Astrocyte (in vitro differentiated cells and primary cell): ENCODE results near the gene REEP3. TPM values are rescaled to one million over a fixed set of nuclear protein-coding genes. Genes with fewer than 3 reads are reported as not detected.

Source experiments
- DNase-seq: peaks from one replicate; pipeline ENCODE4 v3.0.0-alpha.2; 2010; ENCODE audit warnings: low read depth
- FAIRE-seq: peaks from 2 replicates; lab custom pipeline; 2011; peaks lifted over from hg19 to GRCh38; lab: Jason Lieb, UNC
- H2AFZ ChIP-seq: 2 replicates; pipeline ENCODE4 v1.6.0; 2012; ENCODE audit warnings: low read depth, low read length, inconsistent platforms
- H3K27ac ChIP-seq: 2 replicates; pipeline ENCODE4 v1.5.1; 2011; ENCODE audit warnings: low read depth, low read length, inconsistent platforms
- H3K27me3 ChIP-seq: 2 replicates; pipeline ENCODE4 v1.6.0; 2011; ENCODE audit warnings: low read length, inconsistent platforms; ENCODE audit not compliant: insufficient read depth
- H3K36me3 ChIP-seq: 2 replicates; pipeline ENCODE4 v1.5.1; 2011; ENCODE audit warnings: low read length, inconsistent platforms; ENCODE audit not compliant: insufficient read depth
- H3K4me1 ChIP-seq: 2 replicates; pipeline ENCODE4 v1.5.1; 2011; ENCODE audit warnings: low read length, inconsistent platforms; ENCODE audit not compliant: insufficient read depth
- H3K4me2 ChIP-seq: 2 replicates; pipeline ENCODE4 v1.6.0; 2012; ENCODE audit warnings: low read length, inconsistent platforms
- H3K4me3 ChIP-seq: 2 replicates; pipeline ENCODE4 v1.5.1; 2011; ENCODE audit warnings: low read depth, mild to moderate bottlenecking, low read length, inconsistent platforms; ENCODE audit not compliant: insufficient read depth
- H3K79me2 ChIP-seq: 2 replicates; pipeline ENCODE4 v1.6.0; 2012; ENCODE audit warnings: mild to moderate bottlenecking, low read length, inconsistent platforms; ENCODE audit not compliant: insufficient read depth
- H3K9ac ChIP-seq: 2 replicates; pipeline ENCODE4 v1.6.0; 2012; ENCODE audit warnings: mild to moderate bottlenecking, low read length, inconsistent platforms
- H3K9me3 ChIP-seq: 2 replicates; pipeline ENCODE4 v1.5.1; 2012; ENCODE audit warnings: low read depth, mild to moderate bottlenecking, low read length, inconsistent platforms; ENCODE audit not compliant: insufficient read depth
- H4K20me1 ChIP-seq: 2 replicates; pipeline ENCODE4 v1.6.0; 2012; ENCODE audit warnings: low read length, inconsistent platforms; ENCODE audit not compliant: insufficient read depth
- H3K27ac Mint-ChIP-seq: one replicate; pipeline ENCODE4 v1.8.0; 2021; ENCODE audit warnings: mild to moderate bottlenecking, mixed read lengths; ENCODE audit not compliant: unreplicated experiment
- H3K27me3 Mint-ChIP-seq: one replicate; pipeline ENCODE4 v1.8.0; 2021; ENCODE audit warnings: low read depth, mixed read lengths; ENCODE audit not compliant: unreplicated experiment
- H3K36me3 Mint-ChIP-seq: one replicate; pipeline ENCODE4 v1.8.0; 2021; ENCODE audit warnings: low read depth, mixed read lengths; ENCODE audit not compliant: unreplicated experiment
- H3K4me1 Mint-ChIP-seq: one replicate; pipeline ENCODE4 v1.8.0; 2021; ENCODE audit warnings: low read depth, mixed read lengths; ENCODE audit not compliant: unreplicated experiment
- H3K4me3 Mint-ChIP-seq: one replicate; pipeline ENCODE4 v1.8.0; 2021; ENCODE audit warnings: mild to moderate bottlenecking, moderate library complexity, mixed read lengths; ENCODE audit not compliant: unreplicated experiment
- H3K9me3 Mint-ChIP-seq: one replicate; pipeline ENCODE4 v1.8.0; 2021; ENCODE audit warnings: mild to moderate bottlenecking, mixed read lengths; ENCODE audit not compliant: unreplicated experiment
- EZH2 ChIP-seq: IDR thresholded peaks from 2 replicates; pipeline ENCODE4 v1.6.1; 2012; ENCODE audit warnings: mild to moderate bottlenecking, low read length, inconsistent platforms; ENCODE audit not compliant: insufficient read depth
- total RNA-seq: library from RNA; stranded (reverse); gene quantifications from 2 replicates; pipeline ENCODE4 v1.2.1, GENCODE V29; 2021
- TF ChIP-seq, protein P1 (sequence below): IDR thresholded peaks from 2 replicates; pipeline ENCODE4 v1.5.1; 2011; ENCODE audit warnings: low read depth, mild to moderate bottlenecking, inconsistent platforms, low read length, moderate library complexity; ENCODE audit not compliant: insufficient read depth

The REEP3 gene
- total RNA-seq, 1 donor from 2014 or later: 44.6 TPM

- peaks cover 14% of the 10 kb centered on the region for H3K4me1 Mint-ChIP-seq
- no peaks in the 10 kb centered on the region for H3K27me3 Mint-ChIP-seq
- no peak for TF ChIP-seq EZH2
- TF ChIP-seq, protein P1, sequence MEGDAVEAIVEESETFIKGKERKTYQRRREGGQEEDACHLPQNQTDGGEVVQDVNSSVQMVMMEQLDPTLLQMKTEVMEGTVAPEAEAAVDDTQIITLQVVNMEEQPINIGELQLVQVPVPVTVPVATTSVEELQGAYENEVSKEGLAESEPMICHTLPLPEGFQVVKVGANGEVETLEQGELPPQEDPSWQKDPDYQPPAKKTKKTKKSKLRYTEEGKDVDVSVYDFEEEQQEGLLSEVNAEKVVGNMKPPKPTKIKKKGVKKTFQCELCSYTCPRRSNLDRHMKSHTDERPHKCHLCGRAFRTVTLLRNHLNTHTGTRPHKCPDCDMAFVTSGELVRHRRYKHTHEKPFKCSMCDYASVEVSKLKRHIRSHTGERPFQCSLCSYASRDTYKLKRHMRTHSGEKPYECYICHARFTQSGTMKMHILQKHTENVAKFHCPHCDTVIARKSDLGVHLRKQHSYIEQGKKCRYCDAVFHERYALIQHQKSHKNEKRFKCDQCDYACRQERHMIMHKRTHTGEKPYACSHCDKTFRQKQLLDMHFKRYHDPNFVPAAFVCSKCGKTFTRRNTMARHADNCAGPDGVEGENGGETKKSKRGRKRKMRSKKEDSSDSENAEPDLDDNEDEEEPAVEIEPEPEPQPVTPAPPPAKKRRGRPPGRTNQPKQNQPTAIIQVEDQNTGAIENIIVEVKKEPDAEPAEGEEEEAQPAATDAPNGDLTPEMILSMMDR: no peak
- no peak overlapping the region for H3K4me2 ChIP-seq
- no peak overlapping the region for H3K27ac ChIP-seq
- no peak overlapping the region for H3K27ac Mint-ChIP-seq
- H2AFZ ChIP-seq: no peak overlapping the region
- no peaks in the 10 kb centered on the region for H3K9me3 ChIP-seq
- no peaks in the 10 kb centered on the region for H3K9me3 Mint-ChIP-seq
- no peaks in the 10 kb centered on the region for H3K4me1 ChIP-seq
- no peak for DNase-seq
- no peak overlapping the region for H3K4me3 ChIP-seq
- no peaks in the 10 kb centered on the region for H3K36me3 Mint-ChIP-seq
- no peak overlapping the region for H3K4me3 Mint-ChIP-seq
- H3K36me3 ChIP-seq: no peaks in the 10 kb centered on the region
- H4K20me1 ChIP-seq: no peaks in the 10 kb centered on the region
- FAIRE-seq: no peak
- no peaks in the 10 kb centered on the region for H3K79me2 ChIP-seq
- no peaks in the 10 kb centered on the region for H3K27me3 ChIP-seq
- no peak overlapping the region for H3K9ac ChIP-seq
Measured at GRCh38 chr10:63637901-63638327, 116.7 kb downstream of the REEP3 start.

GRCh38 chr10:63641366-63641765 lies 120.2 kb downstream of the REEP3 start:
- no peak overlapping the region for H3K4me3 Mint-ChIP-seq
- no peak overlapping the region for H3K9ac ChIP-seq

DNA sequence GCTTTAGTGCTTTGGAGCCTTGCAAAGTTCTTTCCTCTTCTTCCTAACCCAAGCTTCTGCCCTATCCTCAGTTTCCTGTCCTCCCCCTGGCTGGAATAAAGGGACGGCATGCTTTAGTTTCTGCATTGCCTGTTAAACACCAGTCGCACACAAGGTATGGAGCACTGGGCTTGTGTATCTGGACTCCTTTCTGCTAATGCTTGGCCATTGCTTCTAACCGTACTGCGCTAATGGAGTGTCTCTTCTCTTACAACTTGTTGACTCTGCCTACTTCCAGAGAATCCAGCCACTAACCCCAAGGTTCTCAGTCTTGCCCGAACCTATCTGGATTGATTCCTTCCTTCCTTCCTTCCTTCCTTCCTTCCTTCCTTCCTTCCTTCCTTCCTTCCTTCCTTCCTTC lies 120.6 kb downstream of the REEP3 start:
- H3K27ac Mint-ChIP-seq: no peak overlapping the region
- Histone ChIP-seq H2AFZ (no peak overlapping the region), H3K36me3 (no peaks in the 10 kb centered on the region), H3K27ac (no peak overlapping the region), H3K79me2 (no peaks in the 10 kb centered on the region), H3K4me3 (no peak overlapping the region), H3K4me1 (peaks cover 10% of the 10 kb centered on the region), H3K9ac (no peak overlapping the region), H3K27me3 (no peaks in the 10 kb centered on the region), H4K20me1 (no peaks in the 10 kb centered on the region), H3K4me2 (no peak overlapping the region), H3K9me3 (no peaks in the 10 kb centered on the region)
- H3K4me3 Mint-ChIP-seq: no peak overlapping the region
- H3K36me3 Mint-ChIP-seq: no peaks in the 10 kb centered on the region
- no peaks in the 10 kb centered on the region for H3K27me3 Mint-ChIP-seq
- FAIRE-seq (no peak), DNase-seq (no peak)
- H3K4me1 Mint-ChIP-seq: peaks cover 7% of the 10 kb centered on the region
- H3K9me3 Mint-ChIP-seq: no peaks in the 10 kb centered on the region
- TF ChIP-seq EZH2: no peak
- TF ChIP-seq, protein P1: no peak

More at GRCh38 chr10:63641366-63641765, 120.2 kb downstream of the REEP3 start:
- Histone ChIP-seq H3K27ac (no peak overlapping the region), H3K36me3 (no peaks in the 10 kb centered on the region), H2AFZ (no peak overlapping the region), H3K27me3 (no peaks in the 10 kb centered on the region), H4K20me1 (no peaks in the 10 kb centered on the region), H3K4me2 (no peak overlapping the region), H3K4me1 (peaks cover 10% of the 10 kb centered on the region), H3K79me2 (no peaks in the 10 kb centered on the region), H3K4me3 (no peak overlapping the region), H3K9me3 (no peaks in the 10 kb centered on the region)
- Mint-ChIP-seq H3K27ac (no peak overlapping the region), H3K4me1 (peaks cover 5% of the 10 kb centered on the region), H3K36me3 (no peaks in the 10 kb centered on the region), H3K9me3 (no peaks in the 10 kb centered on the region), H3K27me3 (no peaks in the 10 kb centered on the region)
- no peak for DNase-seq
- no peak for FAIRE-seq
- TF ChIP-seq, protein P1: no peak
- no peak for TF ChIP-seq EZH2
